ENCODE results near the gene PDZD8.

PDZD8 gene

GRCh38 chr10:117260084-117260483, 115.2 kb downstream of the PDZD8 start:
- DNase-seq, result no peak
- no peak overlapping the region for H3K27ac ChIP-seq (ENCODE audit: low read length, poor library complexity, severe bottlenecking)
- H3K4ac ChIP-seq (ENCODE audit: low read depth in 1 of 2, low read length in 2 of 2), result no peak overlapping the region
- no peak overlapping the region for H2AK5ac ChIP-seq (ENCODE audit: low read length, severe bottlenecking)
- no peak overlapping the region for H3K23ac ChIP-seq (ENCODE audit: low read length in 2 of 2)
- no peak overlapping the region for H2BK15ac ChIP-seq (ENCODE audit: low read depth, poor library complexity, severe bottlenecking)
- no peaks in the 10 kb centered on the region for H3K4me1 ChIP-seq (ENCODE audit: control insufficient read depth, insufficient read depth, low read depth, low read length)
- H3K9me3 ChIP-seq (ENCODE audit: control insufficient read depth, low read length), result no peaks in the 10 kb centered on the region
- H3K9ac ChIP-seq (ENCODE audit: low read length), result no peak overlapping the region
- H3K4me2 ChIP-seq (ENCODE audit: low read length, poor library complexity, severe bottlenecking), result no peak overlapping the region
- no peak overlapping the region for H3K14ac ChIP-seq (ENCODE audit: low read length in 2 of 2)
- WGBS, result 67% methylated on average over 2 of the region's 4 CpGs
- no peak overlapping the region for H3K4me3 ChIP-seq (ENCODE audit: insufficient read depth in 1 of 2, low read depth in 1 of 2, low read length in 2 of 2)
- no peak overlapping the region for H2BK120ac ChIP-seq (ENCODE audit: low read depth, low read length)
- no peak overlapping the region for H2AFZ ChIP-seq (ENCODE audit: low read depth, low read length)
- no peak overlapping the region for H3K18ac ChIP-seq (ENCODE audit: low read depth in 1 of 2, low read length in 2 of 2)
- H2BK12ac ChIP-seq (ENCODE audit: low read length in 2 of 2), result no peak overlapping the region
- H4K91ac ChIP-seq (ENCODE audit: low read length), result no peak overlapping the region
- H3K27me3 ChIP-seq (ENCODE audit: control insufficient read depth in 1 of 2, insufficient read depth in 1 of 2, low read length in 2 of 2), result peaks cover 33 to 59% of the 10 kb centered on the region in 2 experiments
- H3K36me3 ChIP-seq (ENCODE audit: control insufficient read depth in 1 of 2, insufficient read depth in 2 of 2, low read depth in 1 of 2, low read length in 2 of 2), result no peaks in the 10 kb centered on the region
- no peak overlapping the region for H4K8ac ChIP-seq (ENCODE audit: low read length)
- H3K79me1 ChIP-seq (replicated peaks; ENCODE audit: low read length, poor library complexity, severe bottlenecking), result no peaks in the 10 kb centered on the region
- no peak overlapping the region for H2BK5ac ChIP-seq (ENCODE audit: low read depth, low read length, poor library complexity, severe bottlenecking)

GRCh38 chr10:117259279-117259678, 116.0 kb downstream of the PDZD8 start:
- WGBS, result 58% methylated on average over 2 of the region's 3 CpGs
- H2AFZ ChIP-seq (ENCODE audit: low read depth, low read length), result no peak overlapping the region

GRCh38 chr10:117257721-117258120, 117.5 kb downstream of the PDZD8 start:
- Histone ChIP-seq H3K4me2 (ENCODE audit: low read length, poor library complexity, severe bottlenecking) (no peak overlapping the region), H2BK5ac (ENCODE audit: low read depth, low read length, poor library complexity, severe bottlenecking) (no peak overlapping the region), H2BK12ac (ENCODE audit: low read length in 2 of 2) (no peak overlapping the region), H3K4me1 (ENCODE audit: control insufficient read depth, insufficient read depth, low read depth, low read length) (no peaks in the 10 kb centered on the region), H3K4ac (ENCODE audit: low read depth in 1 of 2, low read length in 2 of 2) (no peak overlapping the region), H2AFZ (ENCODE audit: low read depth, low read length) (no peak overlapping the region), H3K23ac (ENCODE audit: low read length in 2 of 2) (no peak overlapping the region), H3K4me3 (ENCODE audit: insufficient read depth in 1 of 2, low read depth in 1 of 2, low read length in 2 of 2) (no peak overlapping the region), H3K27ac (ENCODE audit: low read length, poor library complexity, severe bottlenecking) (no peak overlapping the region), H4K8ac (ENCODE audit: low read length) (no peak overlapping the region), H3K9me3 (ENCODE audit: control insufficient read depth, low read length) (no peaks in the 10 kb centered on the region), H3K18ac (ENCODE audit: low read depth in 1 of 2, low read length in 2 of 2) (no peak overlapping the region), H3K79me1 (replicated peaks; ENCODE audit: low read length, poor library complexity, severe bottlenecking) (no peaks in the 10 kb centered on the region), H3K36me3 (ENCODE audit: control insufficient read depth in 1 of 2, insufficient read depth in 2 of 2, low read depth in 1 of 2, low read length in 2 of 2) (no peaks in the 10 kb centered on the region), H2BK15ac (ENCODE audit: low read depth, poor library complexity, severe bottlenecking) (no peak overlapping the region), H2AK5ac (ENCODE audit: low read length, severe bottlenecking) (no peak overlapping the region), H3K14ac (ENCODE audit: low read length in 2 of 2) (no peak overlapping the region), H2BK120ac (ENCODE audit: low read depth, low read length) (no peak overlapping the region), H4K91ac (ENCODE audit: low read length) (no peak overlapping the region), H3K9ac (ENCODE audit: low read length) (no peak overlapping the region), H3K27me3 (ENCODE audit: control insufficient read depth in 1 of 2, insufficient read depth in 1 of 2, low read length in 2 of 2) (peaks cover 28 to 72% of the 10 kb centered on the region in 2 experiments)
- DNase-seq, result no peak
- WGBS, result 98% methylated on average over 3 of the region's 3 CpGs

More at GRCh38 chr10:117259279-117259678, 116.0 kb downstream of the PDZD8 start:
- Histone ChIP-seq H3K4me2 (ENCODE audit: low read length, poor library complexity, severe bottlenecking) (no peak overlapping the region), H3K9ac (ENCODE audit: low read length) (no peak overlapping the region), H2BK120ac (ENCODE audit: low read depth, low read length) (no peak overlapping the region), H3K4me3 (ENCODE audit: insufficient read depth in 1 of 2, low read depth in 1 of 2, low read length in 2 of 2) (no peak overlapping the region), H3K4ac (ENCODE audit: low read depth in 1 of 2, low read length in 2 of 2) (no peak overlapping the region), H4K8ac (ENCODE audit: low read length) (no peak overlapping the region), H2BK5ac (ENCODE audit: low read depth, low read length, poor library complexity, severe bottlenecking) (no peak overlapping the region), H3K18ac (ENCODE audit: low read depth in 1 of 2, low read length in 2 of 2) (no peak overlapping the region), H3K4me1 (ENCODE audit: control insufficient read depth, insufficient read depth, low read depth, low read length) (no peaks in the 10 kb centered on the region), H3K79me1 (replicated peaks; ENCODE audit: low read length, poor library complexity, severe bottlenecking) (no peaks in the 10 kb centered on the region), H3K9me3 (ENCODE audit: control insufficient read depth, low read length) (no peaks in the 10 kb centered on the region), H3K27me3 (ENCODE audit: control insufficient read depth in 1 of 2, insufficient read depth in 1 of 2, low read length in 2 of 2) (peaks cover 33 to 64% of the 10 kb centered on the region in 2 experiments), H2BK12ac (ENCODE audit: low read length in 2 of 2) (no peak overlapping the region), H4K91ac (ENCODE audit: low read length) (no peak overlapping the region), H2AK5ac (ENCODE audit: low read length, severe bottlenecking) (no peak overlapping the region), H3K27ac (ENCODE audit: low read length, poor library complexity, severe bottlenecking) (no peak overlapping the region), H3K36me3 (ENCODE audit: control insufficient read depth in 1 of 2, insufficient read depth in 2 of 2, low read depth in 1 of 2, low read length in 2 of 2) (no peaks in the 10 kb centered on the region), H2BK15ac (ENCODE audit: low read depth, poor library complexity, severe bottlenecking) (no peak overlapping the region), H3K23ac (ENCODE audit: low read length in 2 of 2) (no peak overlapping the region), H3K14ac (ENCODE audit: low read length in 2 of 2) (no peak overlapping the region)
- no peak for DNase-seq

GRCh38 chr10:117256910-117257309, 118.3 kb downstream of the PDZD8 start:
- Histone ChIP-seq H3K23ac (ENCODE audit: low read length in 2 of 2) (no peak overlapping the region), H3K4me3 (ENCODE audit: insufficient read depth in 1 of 2, low read depth in 1 of 2, low read length in 2 of 2) (no peak overlapping the region), H2BK15ac (ENCODE audit: low read depth, poor library complexity, severe bottlenecking) (no peak overlapping the region), H2AFZ (ENCODE audit: low read depth, low read length) (no peak overlapping the region), H3K79me1 (replicated peaks; ENCODE audit: low read length, poor library complexity, severe bottlenecking) (no peaks in the 10 kb centered on the region), H3K27me3 (ENCODE audit: control insufficient read depth in 1 of 2, insufficient read depth in 1 of 2, low read length in 2 of 2) (peaks cover 33 to 71% of the 10 kb centered on the region in 2 experiments), H3K9ac (ENCODE audit: low read length) (no peak overlapping the region), H3K4me2 (ENCODE audit: low read length, poor library complexity, severe bottlenecking) (no peak overlapping the region), H2AK5ac (ENCODE audit: low read length, severe bottlenecking) (no peak overlapping the region), H3K4ac (ENCODE audit: low read depth in 1 of 2, low read length in 2 of 2) (no peak overlapping the region), H3K18ac (ENCODE audit: low read depth in 1 of 2, low read length in 2 of 2) (no peak overlapping the region), H4K8ac (ENCODE audit: low read length) (no peak overlapping the region), H4K91ac (ENCODE audit: low read length) (no peak overlapping the region), H2BK5ac (ENCODE audit: low read depth, low read length, poor library complexity, severe bottlenecking) (no peak overlapping the region), H3K4me1 (ENCODE audit: control insufficient read depth, insufficient read depth, low read depth, low read length) (no peaks in the 10 kb centered on the region), H2BK12ac (ENCODE audit: low read length in 2 of 2) (no peak overlapping the region), H3K14ac (ENCODE audit: low read length in 2 of 2) (no peak overlapping the region), H3K9me3 (ENCODE audit: control insufficient read depth, low read length) (no peaks in the 10 kb centered on the region), H3K27ac (ENCODE audit: low read length, poor library complexity, severe bottlenecking) (no peak overlapping the region), H2BK120ac (ENCODE audit: low read depth, low read length) (no peak overlapping the region), H3K36me3 (ENCODE audit: control insufficient read depth in 1 of 2, insufficient read depth in 2 of 2, low read depth in 1 of 2, low read length in 2 of 2) (no peaks in the 10 kb centered on the region)
- 85% methylated on average over 10 of the region's 10 CpGs for WGBS
- DNase-seq, result no peak

Data from mesenchymal stem cell (in vitro differentiated cells and primary cell).